K562 (cell line): Measurements from ENCODE around the gene SLC16A1. TPM values are rescaled to one million over a fixed set of nuclear protein-coding genes. Genes with fewer than 3 reads are reported as not detected.
A peak's percentile ranks its signal among the peaks of the same experiment; 100 is the strongest.

Experiments used
- ATAC-seq: fragments of 200-7000 bp; cut with Tn5 transposase; 3 replicates; pipeline ENCODE4 v1.9.1; 2020; ENCODE audit warnings: moderate library complexity
- BruUV-seq: library from RNA; stranded (reverse); fragments of 400-500 nt; replicated peaks from 2 replicates; lab custom pipeline; 2021; lab: Mats Ljungman, UMichigan
- CTCF ChIA-PET: fragments of 300-600 bp; formaldehyde crosslinking; extraction: SDS; loops from one replicate; lab custom pipeline; 2021; ENCODE audit warnings: low intra/inter-chr PET ratio; lab: Yijun Ruan, JAX
- POLR2A ChIA-PET: fragments of 300-600, 350-650 bp; sonication (Branson Sonifier 250); formaldehyde crosslinking; extraction: SDS; loops from one replicate; lab custom pipeline; 2021; ENCODE audit warnings: antibody characterized with exemption, inconsistent platforms; lab: Yijun Ruan, JAX
- DNase-seq, 4 experiments: peaks; one replicate each; pipeline versions ENCODE4 v3.0.0 to v3.0.0-alpha.2; 2011 to 2018; ENCODE audit warnings: low spot score in 3 of 4, mixed read lengths in 3 of 4; ENCODE audit errors: extremely low read depth in 1 of 4
- FAIRE-seq: peaks from 2 replicates; lab custom pipeline; 2011; peaks lifted over from hg19 to GRCh38; lab: Jason Lieb, UNC
- H2AFZ ChIP-seq: 2 replicates; pipeline ENCODE4 v1.6.0; 2011; ENCODE audit warnings: low read depth, low read length, control low read depth, inconsistent platforms
- H3K27ac ChIP-seq: fragments of 200-600 bp; 3 replicates; pipeline ENCODE4 v1.8.0; 2011; ENCODE audit warnings: low read depth, mild to moderate bottlenecking, control low read depth, inconsistent platforms, low read length, moderate library complexity, mixed read lengths; ENCODE audit errors: extremely low read depth
- H3K27me3 ChIP-seq, 2 experiments: fragments of 300-600 bp in 1 of 2; 2 replicates in 1 of 2; 3 replicates in 1 of 2; pipeline versions ENCODE4 v1.6.0 to v1.8.0; 2011; ENCODE audit warnings: inconsistent platforms in 2 of 2, low read length in 2 of 2, mild to moderate bottlenecking in 1 of 2, mixed read lengths in 1 of 2, moderate library complexity in 1 of 2; ENCODE audit not compliant: control insufficient read depth in 2 of 2, insufficient read depth in 2 of 2
- H3K36me3 ChIP-seq: fragments of 300-600 bp; 3 replicates; pipeline ENCODE4 v1.8.0; 2011; ENCODE audit warnings: mild to moderate bottlenecking, low read length, inconsistent platforms; ENCODE audit not compliant: control insufficient read depth, insufficient read depth
- H3K4me1 ChIP-seq, 2 experiments: fragments of 200-600 bp in 1 of 2; replicated peaks in 1 of 2; 2 replicates in 1 of 2; 3 replicates in 1 of 2; pipeline versions ENCODE4 v1.5.1 to v1.8.0; 2011; ENCODE audit warnings: inconsistent platforms in 2 of 2, low read length in 2 of 2, mild to moderate bottlenecking in 1 of 2, mixed read lengths in 1 of 2, moderate library complexity in 1 of 2; ENCODE audit not compliant: control insufficient read depth in 2 of 2, insufficient read depth in 2 of 2
- H3K4me2 ChIP-seq: 2 replicates; pipeline ENCODE4 v1.6.1; 2011; ENCODE audit warnings: low read length, control low read depth, inconsistent platforms, mixed read lengths; ENCODE audit not compliant: insufficient read depth
- H3K4me3 ChIP-seq: fragments of 200-600 bp; sonication (generic), shearing (Covaris generic); 2 replicates; pipeline ENCODE4 v1.5.1; 2016; ENCODE audit warnings: control low read depth, inconsistent platforms
- H3K79me2 ChIP-seq: fragments of 200-600 bp; 3 replicates; pipeline ENCODE4 v1.8.0; 2011; ENCODE audit warnings: low read length, inconsistent platforms; ENCODE audit not compliant: control insufficient read depth, insufficient read depth
- H3K9ac ChIP-seq, 2 experiments: 2 replicates each; pipeline versions ENCODE4 v1.6.0 to v1.6.1; 2011; ENCODE audit warnings: low read depth in 2 of 2, low read length in 2 of 2, control low read depth in 1 of 2, inconsistent platforms in 1 of 2, mild to moderate bottlenecking in 1 of 2, mixed read lengths in 1 of 2; ENCODE audit not compliant: insufficient read depth in 1 of 2
- H3K9me1 ChIP-seq: one replicate; pipeline ENCODE4 v1.6.0; 2011; ENCODE audit warnings: inconsistent platforms, mild to moderate bottlenecking, low read length, moderate library complexity; ENCODE audit not compliant: control insufficient read depth, insufficient read depth
- H3K9me3 ChIP-seq: replicated peaks from 2 replicates; pipeline ENCODE4 v1.5.1; 2011; ENCODE audit warnings: low read depth, low read length, inconsistent platforms; ENCODE audit not compliant: control insufficient read depth, insufficient read depth
- H4K20me1 ChIP-seq: replicated peaks from 2 replicates; pipeline ENCODE4 v1.6.1; 2011; ENCODE audit warnings: low read length, inconsistent platforms, mixed read lengths; ENCODE audit not compliant: control insufficient read depth, insufficient read depth
- BHLHE40 ChIP-seq: IDR thresholded peaks from 2 replicates; pipeline ENCODE4 v1.6.1; 2011; ENCODE audit warnings: low read length, improper control_type of control experiment
- FOXA1 ChIP-seq: fragments of 450-650 bp; IDR thresholded peaks from 2 replicates; pipeline ENCODE4 v1.6.1; 2016; ENCODE audit warnings: mild to moderate bottlenecking, borderline replicate concordance
- FOXM1 ChIP-seq, 2 experiments: fragments of 450-650 bp in 1 of 2; sonication (generic) in 1 of 2; formaldehyde crosslinking in 1 of 2; IDR thresholded peaks; 2 replicates each; pipeline versions ENCODE4 v1.6.1 to v1.9.0; 2017 to 2022; ENCODE audit warnings: low read depth in 2 of 2, mild to moderate bottlenecking in 2 of 2, missing genetic modification reagents in 1 of 2, moderate library complexity in 1 of 2
- HIVEP1 ChIP-seq: fragments of 250-450 bp; sonication (Bioruptor Pico); IDR thresholded peaks from 2 replicates; pipeline ENCODE4 v1.4.0; 2020; ENCODE audit warnings: mild to moderate bottlenecking
- MBD2 ChIP-seq: sonication (generic); IDR thresholded peaks from 2 replicates; pipeline ENCODE4 v1.6.1; 2016; ENCODE audit warnings: low read depth, borderline replicate concordance
- MECOM ChIP-seq: fragments of 250-450 bp; sonication (Bioruptor Pico); IDR thresholded peaks from 2 replicates; pipeline ENCODE4 v1.8.0; 2022; ENCODE audit warnings: inconsistent platforms
- PCBP1 ChIP-seq: fragments of 200-400 bp; formaldehyde crosslinking; IDR thresholded peaks from 2 replicates; pipeline ENCODE4 v1.6.1; 2018; ENCODE audit warnings: mild to moderate bottlenecking, low read depth, low read length; ENCODE audit not compliant: poor library complexity, severe bottlenecking
- RBM14 ChIP-seq: fragments of 200-400 bp; formaldehyde crosslinking; IDR thresholded peaks from 2 replicates; pipeline ENCODE4 v1.6.1; 2018; ENCODE audit warnings: low read depth, mild to moderate bottlenecking, low read length, moderate library complexity, borderline replicate concordance; ENCODE audit not compliant: insufficient read depth
- RBM39 ChIP-seq: fragments of 200-400 bp; formaldehyde crosslinking; optimal IDR thresholded peaks from 2 replicates; pipeline ENCODE3; 2018; ENCODE audit warnings: low read depth, low read length
- SIRT6 ChIP-seq: IDR thresholded peaks from one replicate; pipeline ENCODE4 v1.6.1; 2012; ENCODE audit warnings: low read depth, mild to moderate bottlenecking, control low read depth, inconsistent platforms, low read length, moderate library complexity
- TEAD4 ChIP-seq, 2 experiments: sonication (generic) in 1 of 2; formaldehyde crosslinking in 1 of 2; IDR thresholded peaks; 2 replicates each; pipeline versions ENCODE4 v1.6.1 to v1.8.0; 2012 to 2022; ENCODE audit warnings: borderline replicate concordance in 1 of 2, inconsistent platforms in 1 of 2, low read length in 1 of 2, mild to moderate bottlenecking in 1 of 2, missing genetic modification reagents in 1 of 2
- WGBS: fragments of 100-300 bp; shearing (Covaris generic); methylation state at CpG from one replicate; pipeline ENCODE4 v1.1.6; 2016; ENCODE audit warnings: low coverage, mixed read lengths; ENCODE audit not compliant: insufficient coverage; ENCODE audit errors: missing lambda C conversion rate; 5-methylcytosine and 5-hydroxymethylcytosine counted together
- in situ Hi-C: fragments of 300-500 bp; cut with MboI; formaldehyde crosslinking; loops from 4 replicates; pipeline ENCODE4 v1.15.0; 2018; ENCODE audit warnings: inconsistent platforms, mixed read lengths
- intact Hi-C: fragments of 100-400 bp; cut with micrococcal nuclease; formaldehyde crosslinking; loops from 2 replicates; pipeline ENCODE4 v1.14.2; 2022
- polyA plus RNA-seq, 8 experiments: library from polyadenylated mRNA; depleted of rRNA in 4 of 8; stranded (reverse) in 5 of 8; unstranded in 3 of 8; fragments of >200 nt; fragmentation: Nextera tagmentation in 2 of 8; fragmentation: Illumina TruSeq in 1 of 8; extraction: Ambion mirVana in 2 of 8; extraction: Trizol in 1 of 8; gene quantifications; 2 replicates each; pipeline versions ENCODE4 v1.2.1 to v1.2.3, GENCODE V29; 2011 to 2014; ENCODE audit warnings: inconsistent platforms in 1 of 8, missing spikeins in 1 of 8
- total RNA-seq, 7 experiments: library from RNA; depleted of rRNA in 6 of 7; stranded (reverse); fragments of >200 nt in 6 of 7; fragmentation: Illumina TruSeq in 2 of 7; extraction: Trizol in 2 of 7; gene quantifications; 2 replicates each; pipeline versions ENCODE4 v1.2.1 to v1.2.3, GENCODE V29; 2011 to 2021; ENCODE audit warnings: low replicate concordance in 1 of 7
- TF ChIP-seq, protein P1 (sequence below): fragments of 200-800 bp; sonication (Bioruptor generic); IDR thresholded peaks from 2 replicates; pipeline ENCODE4 v1.6.1; 2016; ENCODE audit warnings: missing genetic modification characterization, missing compliant biosample characterization
- TF ChIP-seq, protein P2 (sequence below): sonication (generic); formaldehyde crosslinking; IDR thresholded peaks from 2 replicates; pipeline ENCODE4 v1.8.1; 2022; ENCODE audit warnings: missing genetic modification reagents
- TF ChIP-seq, protein P3 (sequence below): fragments of 450-650 bp; conservative IDR thresholded peaks from 2 replicates; pipeline ENCODE4 v1.6.1; 2016; ENCODE audit warnings: missing genetic modification characterization, low read depth, mild to moderate bottlenecking, missing compliant biosample characterization, moderate library complexity

SLC16A1 gene
- total and polyA plus RNA-seq, 9 of the 15 experiments (the other 6 are each of a cell fraction or from before 2014, with no cell fraction given): 73.1 to 244 (median 117) TPM

DNA sequence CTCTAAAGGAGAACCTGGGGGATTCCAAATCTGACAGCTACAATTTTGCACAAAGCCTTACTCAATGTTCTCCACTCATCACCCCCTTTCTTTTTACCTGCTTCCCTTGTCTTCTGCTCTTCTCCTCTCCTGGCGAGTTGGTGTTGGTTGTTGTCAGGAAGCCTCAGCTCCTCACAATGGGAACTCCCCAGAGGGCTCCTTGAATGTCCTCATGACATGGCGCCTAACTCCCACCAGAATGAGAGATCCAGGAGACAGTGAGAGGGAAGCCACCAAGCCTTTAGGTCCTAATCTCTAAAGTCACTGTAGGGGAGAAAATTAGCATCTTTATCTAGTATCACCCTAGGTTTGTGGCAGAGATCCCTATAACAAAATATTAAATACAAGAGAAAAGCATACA, 87.8 kb downstream of the SLC16A1 start:
- Histone ChIP-seq H3K9me1 (no peaks in the 10 kb centered on the region), H3K4me1 (peaks cover 0 to 24% of the 10 kb centered on the region in 2 experiments; a peak in 3 of 5 replicates), H3K79me2 (no peaks in the 10 kb centered on the region), H4K20me1 (no peaks in the 10 kb centered on the region), H3K4me3 (no peak overlapping the region), H3K27me3 (no peaks in the 10 kb centered on the region), H2AFZ (peak overlapping the region; percentile 78), H3K9ac (no peak overlapping the region), H3K9me3 (no peaks in the 10 kb centered on the region), H3K36me3 (no peaks in the 10 kb centered on the region), H3K4me2 (no peak overlapping the region), H3K27ac (peak overlapping the region; percentile 13; the same call in 2 of the 3 replicates)
- ATAC-seq (no peak), FAIRE-seq (no peak), DNase-seq (no peak)
- 61% methylated on average over 2 of the region's 2 CpGs for WGBS
- BruUV-seq: no TSS peak
- intact Hi-C loops: loop anchor here (2.0 kb wide), 1 partner anchor 59 kb away; no protein-coding TSS in a partner anchor
- CTCF ChIA-PET: interaction anchor here (0.7 kb wide), 1 partner anchor 238 kb away, joined by 3 read pairs; no protein-coding TSS in a partner anchor
- in situ Hi-C loops: no loop called here
- POLR2A ChIA-PET: interaction anchor here (0.9 kb wide), 1 partner anchor 11 kb away, joined by 3 read pairs; no protein-coding TSS in a partner anchor
- no peak for TF ChIP-seq TEAD4 (IDR thresholded peaks at IDR 0.05; ENCODE audit: low read length)
- no peak for TF ChIP-seq TEAD4 (CRISPR knock-in tag; IDR thresholded peaks at IDR 0.05; ENCODE audit: borderline replicate concordance)
- TF ChIP-seq RBM39: no peak
- TF ChIP-seq BHLHE40: no peak
- TF ChIP-seq PCBP1: no peak
- no peak for TF ChIP-seq MECOM
- no peak for TF ChIP-seq FOXA1
- no peak for TF ChIP-seq HIVEP1
- no peak for TF ChIP-seq SIRT6
- TF ChIP-seq, protein P1, sequence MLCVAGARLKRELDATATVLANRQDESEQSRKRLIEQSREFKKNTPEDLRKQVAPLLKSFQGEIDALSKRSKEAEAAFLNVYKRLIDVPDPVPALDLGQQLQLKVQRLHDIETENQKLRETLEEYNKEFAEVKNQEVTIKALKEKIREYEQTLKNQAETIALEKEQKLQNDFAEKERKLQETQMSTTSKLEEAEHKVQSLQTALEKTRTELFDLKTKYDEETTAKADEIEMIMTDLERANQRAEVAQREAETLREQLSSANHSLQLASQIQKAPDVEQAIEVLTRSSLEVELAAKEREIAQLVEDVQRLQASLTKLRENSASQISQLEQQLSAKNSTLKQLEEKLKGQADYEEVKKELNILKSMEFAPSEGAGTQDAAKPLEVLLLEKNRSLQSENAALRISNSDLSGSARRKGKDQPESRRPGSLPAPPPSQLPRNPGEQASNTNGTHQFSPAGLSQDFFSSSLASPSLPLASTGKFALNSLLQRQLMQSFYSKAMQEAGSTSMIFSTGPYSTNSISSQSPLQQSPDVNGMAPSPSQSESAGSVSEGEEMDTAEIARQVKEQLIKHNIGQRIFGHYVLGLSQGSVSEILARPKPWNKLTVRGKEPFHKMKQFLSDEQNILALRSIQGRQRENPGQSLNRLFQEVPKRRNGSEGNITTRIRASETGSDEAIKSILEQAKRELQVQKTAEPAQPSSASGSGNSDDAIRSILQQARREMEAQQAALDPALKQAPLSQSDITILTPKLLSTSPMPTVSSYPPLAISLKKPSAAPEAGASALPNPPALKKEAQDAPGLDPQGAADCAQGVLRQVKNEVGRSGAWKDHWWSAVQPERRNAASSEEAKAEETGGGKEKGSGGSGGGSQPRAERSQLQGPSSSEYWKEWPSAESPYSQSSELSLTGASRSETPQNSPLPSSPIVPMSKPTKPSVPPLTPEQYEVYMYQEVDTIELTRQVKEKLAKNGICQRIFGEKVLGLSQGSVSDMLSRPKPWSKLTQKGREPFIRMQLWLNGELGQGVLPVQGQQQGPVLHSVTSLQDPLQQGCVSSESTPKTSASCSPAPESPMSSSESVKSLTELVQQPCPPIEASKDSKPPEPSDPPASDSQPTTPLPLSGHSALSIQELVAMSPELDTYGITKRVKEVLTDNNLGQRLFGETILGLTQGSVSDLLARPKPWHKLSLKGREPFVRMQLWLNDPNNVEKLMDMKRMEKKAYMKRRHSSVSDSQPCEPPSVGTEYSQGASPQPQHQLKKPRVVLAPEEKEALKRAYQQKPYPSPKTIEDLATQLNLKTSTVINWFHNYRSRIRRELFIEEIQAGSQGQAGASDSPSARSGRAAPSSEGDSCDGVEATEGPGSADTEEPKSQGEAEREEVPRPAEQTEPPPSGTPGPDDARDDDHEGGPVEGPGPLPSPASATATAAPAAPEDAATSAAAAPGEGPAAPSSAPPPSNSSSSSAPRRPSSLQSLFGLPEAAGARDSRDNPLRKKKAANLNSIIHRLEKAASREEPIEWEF (CRISPR knock-in tag): no peak
- TF ChIP-seq, protein P2, sequence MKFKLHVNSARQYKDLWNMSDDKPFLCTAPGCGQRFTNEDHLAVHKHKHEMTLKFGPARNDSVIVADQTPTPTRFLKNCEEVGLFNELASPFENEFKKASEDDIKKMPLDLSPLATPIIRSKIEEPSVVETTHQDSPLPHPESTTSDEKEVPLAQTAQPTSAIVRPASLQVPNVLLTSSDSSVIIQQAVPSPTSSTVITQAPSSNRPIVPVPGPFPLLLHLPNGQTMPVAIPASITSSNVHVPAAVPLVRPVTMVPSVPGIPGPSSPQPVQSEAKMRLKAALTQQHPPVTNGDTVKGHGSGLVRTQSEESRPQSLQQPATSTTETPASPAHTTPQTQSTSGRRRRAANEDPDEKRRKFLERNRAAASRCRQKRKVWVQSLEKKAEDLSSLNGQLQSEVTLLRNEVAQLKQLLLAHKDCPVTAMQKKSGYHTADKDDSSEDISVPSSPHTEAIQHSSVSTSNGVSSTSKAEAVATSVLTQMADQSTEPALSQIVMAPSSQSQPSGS (CRISPR knock-in tag): no peak
- no peak for TF ChIP-seq MBD2
- TF ChIP-seq FOXM1 (IDR thresholded peaks at IDR 0.05; ENCODE audit: low read depth): no peak
- no peak for TF ChIP-seq FOXM1 (CRISPR knock-in tag; IDR thresholded peaks at IDR 0.05; ENCODE audit: low read depth)
- TF ChIP-seq, protein P3, sequence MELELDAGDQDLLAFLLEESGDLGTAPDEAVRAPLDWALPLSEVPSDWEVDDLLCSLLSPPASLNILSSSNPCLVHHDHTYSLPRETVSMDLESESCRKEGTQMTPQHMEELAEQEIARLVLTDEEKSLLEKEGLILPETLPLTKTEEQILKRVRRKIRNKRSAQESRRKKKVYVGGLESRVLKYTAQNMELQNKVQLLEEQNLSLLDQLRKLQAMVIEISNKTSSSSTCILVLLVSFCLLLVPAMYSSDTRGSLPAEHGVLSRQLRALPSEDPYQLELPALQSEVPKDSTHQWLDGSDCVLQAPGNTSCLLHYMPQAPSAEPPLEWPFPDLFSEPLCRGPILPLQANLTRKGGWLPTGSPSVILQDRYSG (tag): no peak
- TF ChIP-seq RBM14: no peak
